Loucy (cell line): ENCODE data around the gene DCHS2.
A peak's percentile ranks its signal among the peaks of the same experiment; 100 is the strongest.

Experiments used
- H2AFZ ChIP-seq: fragments of 200-600 bp; sonication (generic); 2 replicates; pipeline ENCODE4 v1.6.0; 2016; ENCODE audit warnings: antibody characterized with exemption, mild to moderate bottlenecking, low read length, moderate library complexity
- H3F3A ChIP-seq: fragments of 200-600 bp; 2 replicates; pipeline ENCODE4 v1.6.0; 2016; ENCODE audit warnings: antibody characterized with exemption, low read depth, mild to moderate bottlenecking
- H3K27me3 ChIP-seq: fragments of 200-600 bp; sonication (generic); 2 replicates; pipeline ENCODE4 v1.6.1; 2014; ENCODE audit warnings: low read length, mild to moderate bottlenecking; ENCODE audit not compliant: insufficient read depth, poor library complexity, severe bottlenecking
- H3K36me3 ChIP-seq: fragments of 200-600 bp; sonication (generic); 2 replicates; pipeline ENCODE4 v1.6.1; 2016; ENCODE audit warnings: low read length; ENCODE audit not compliant: insufficient read depth
- H3K4me1 ChIP-seq: fragments of 200-600 bp; sonication (generic); 2 replicates; pipeline ENCODE4 v1.5.1; 2014; ENCODE audit warnings: low read length, mild to moderate bottlenecking; ENCODE audit not compliant: insufficient read depth, poor library complexity, severe bottlenecking
- H3K4me2 ChIP-seq: fragments of 200-600 bp; sonication (generic); 2 replicates; pipeline ENCODE4 v1.6.0; 2014; ENCODE audit warnings: antibody characterized with exemption, low read length, low read depth, mild to moderate bottlenecking; ENCODE audit not compliant: poor library complexity, severe bottlenecking
- H3K4me3 ChIP-seq: fragments of 200-600 bp; sonication (generic); 2 replicates; pipeline ENCODE4 v1.5.1; 2014; ENCODE audit warnings: low read length, mild to moderate bottlenecking, mixed read lengths; ENCODE audit not compliant: poor library complexity, severe bottlenecking
- H3K79me2 ChIP-seq: fragments of 200-600 bp; sonication (generic); 2 replicates; pipeline ENCODE4 v1.6.1; 2014; ENCODE audit warnings: low read length; ENCODE audit not compliant: insufficient read depth
- H3K9ac ChIP-seq: fragments of 200-600 bp; sonication (generic); 2 replicates; pipeline ENCODE4 v1.6.0; 2014; ENCODE audit warnings: mild to moderate bottlenecking, low read depth, low read length, moderate library complexity; ENCODE audit not compliant: poor library complexity, severe bottlenecking
- H3K9me2 ChIP-seq: fragments of 200-600 bp; sonication (generic); replicated peaks from 2 replicates; pipeline ENCODE4 v1.6.1; 2016; ENCODE audit warnings: low read depth, low read length, mixed read lengths
- H3K9me3 ChIP-seq: fragments of 200-600 bp; sonication (generic); 2 replicates; pipeline ENCODE4 v1.6.1; 2014; ENCODE audit warnings: mild to moderate bottlenecking, antibody characterized with exemption, low read length, low read depth; ENCODE audit not compliant: insufficient read depth
- H4K20me1 ChIP-seq: fragments of 200-600 bp; sonication (generic); 2 replicates; pipeline ENCODE4 v1.6.0; 2014; ENCODE audit warnings: antibody characterized with exemption, low read length, mild to moderate bottlenecking; ENCODE audit not compliant: insufficient read depth, poor library complexity, severe bottlenecking
- CTCF ChIP-seq: fragments of 200-600 bp; sonication (generic); conservative IDR thresholded peaks from 2 replicates; pipeline ENCODE4 v1.5.1; 2014; ENCODE audit warnings: mild to moderate bottlenecking, antibody characterized with exemption, low read length
- EZH2phosphoT487 ChIP-seq: fragments of 200-600 bp; IDR thresholded peaks from 2 replicates; pipeline ENCODE4 v1.6.1; 2018; ENCODE audit warnings: antibody characterized with exemption, mild to moderate bottlenecking, moderate library complexity, borderline replicate concordance

Gene DCHS2

DNA sequence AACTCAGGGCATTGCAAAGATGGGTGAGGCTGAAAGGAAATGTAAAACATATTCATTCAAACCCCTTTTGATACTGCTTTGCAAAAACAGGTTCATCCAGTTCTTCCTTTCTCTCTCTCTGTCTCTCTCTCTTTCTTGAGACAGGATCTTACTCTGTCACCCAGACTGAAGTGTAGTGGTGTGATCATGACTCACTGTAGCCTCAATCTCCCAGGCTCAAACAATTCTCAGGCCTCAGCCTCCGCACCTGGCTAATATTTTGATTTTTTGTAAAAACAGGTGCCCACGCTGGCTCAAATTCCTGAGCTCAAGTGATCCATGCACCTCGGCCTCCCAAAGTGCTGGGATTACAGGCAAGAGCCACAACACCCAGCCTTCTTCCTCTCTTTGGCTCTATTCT lies 15.6 kb upstream of the DCHS2 start:
- no peaks in the 10 kb centered on the region for H3K9me2 ChIP-seq
- no peaks in the 10 kb centered on the region for H3K4me1 ChIP-seq
- TF ChIP-seq EZH2phosphoT487 (no peak), CTCF (no peak)
- no peaks in the 10 kb centered on the region for H3K9me3 ChIP-seq
- H3K79me2 ChIP-seq = no peaks in the 10 kb centered on the region
- peaks cover 6% of the 10 kb centered on the region for H3K27me3 ChIP-seq
- H2AFZ ChIP-seq = no peak overlapping the region
- no peaks in the 10 kb centered on the region for H4K20me1 ChIP-seq
- no peaks in the 10 kb centered on the region for H3F3A ChIP-seq
- H3K4me2 ChIP-seq = no peak overlapping the region
- no peaks in the 10 kb centered on the region for H3K36me3 ChIP-seq
- H3K4me3 ChIP-seq = no peak overlapping the region
- H3K9ac ChIP-seq = no peak overlapping the region

GRCh38 chr4:154506253-154506652 lies 14.7 kb upstream of the DCHS2 start:
- no peaks in the 10 kb centered on the region for H3K9me2 ChIP-seq
- TF ChIP-seq EZH2phosphoT487 (no peak), CTCF (peak; percentile 81)
- peaks cover 6% of the 10 kb centered on the region for H3K27me3 ChIP-seq
- H2AFZ ChIP-seq = no peak overlapping the region
- no peaks in the 10 kb centered on the region for H3K79me2 ChIP-seq
- no peak overlapping the region for H3K4me2 ChIP-seq
- no peaks in the 10 kb centered on the region for H3F3A ChIP-seq
- H3K36me3 ChIP-seq = no peaks in the 10 kb centered on the region
- H3K4me3 ChIP-seq = no peak overlapping the region
- H3K9me3 ChIP-seq = no peaks in the 10 kb centered on the region
- H3K9ac ChIP-seq = no peak overlapping the region
- H4K20me1 ChIP-seq = no peaks in the 10 kb centered on the region
- no peaks in the 10 kb centered on the region for H3K4me1 ChIP-seq

DNA sequence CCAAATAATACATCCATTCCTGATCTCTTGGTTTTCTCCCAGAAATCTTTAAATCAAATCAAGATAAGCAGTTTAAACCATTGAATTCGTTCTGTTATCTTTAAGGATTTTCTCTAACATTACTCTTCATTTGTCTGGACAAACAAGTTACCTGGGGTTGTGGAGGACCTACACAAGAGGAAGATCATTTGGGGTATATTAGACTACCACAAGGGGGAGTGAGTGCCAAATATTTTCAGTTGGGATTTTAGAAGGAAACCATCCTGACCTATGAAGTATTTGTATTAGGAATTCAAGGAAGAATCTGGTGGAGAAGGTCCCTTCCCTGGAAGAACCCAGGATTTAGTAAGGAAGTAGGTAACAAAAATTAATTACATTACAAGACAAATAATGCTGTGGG lies 12.0 kb upstream of the DCHS2 start:
- Histone ChIP-seq H3K4me1 (no peaks in the 10 kb centered on the region), H2AFZ (no peak overlapping the region), H3K4me2 (no peak overlapping the region), H3K9ac (no peak overlapping the region), H4K20me1 (no peaks in the 10 kb centered on the region), H3K36me3 (no peaks in the 10 kb centered on the region), H3F3A (no peaks in the 10 kb centered on the region), H3K9me2 (no peaks in the 10 kb centered on the region), H3K4me3 (no peak overlapping the region), H3K27me3 (no peaks in the 10 kb centered on the region), H3K9me3 (no peaks in the 10 kb centered on the region), H3K79me2 (no peaks in the 10 kb centered on the region)
- TF ChIP-seq CTCF = peak; percentile 81
- TF ChIP-seq EZH2phosphoT487 = no peak
